ENCODE measurements around the gene SLMAP.

- TF ChIP-seq CTCF (IDR thresholded peaks at IDR 0.05; ENCODE audit: insufficient read depth, low read length) (no peak), SPI1 (IDR thresholded peaks at IDR 0.05; ENCODE audit: borderline replicate concordance, low read depth) (no peak), POLR2AphosphoS5 (IDR thresholded peaks at IDR 0.05; ENCODE audit: low read depth) (no peak), REST (IDR thresholded peaks at IDR 0.05; ENCODE audit: insufficient replicate concordance, low read depth) (no peak), GABPA (IDR thresholded peaks at IDR 0.05; ENCODE audit: low read depth) (no peak)
Measured at GRCh38 chr3:57923752-57924151, 167.6 kb downstream of the SLMAP start.

All from HL-60 (cell line).